ENCODE results near the gene TOP2A. TPM values are rescaled to one million over a fixed set of nuclear protein-coding genes. Genes with fewer than 3 reads are reported as not detected.

TOP2A gene
- total RNA-seq, 2 donors from 2014 or later: 0.81 to 8.5 TPM

DNA sequence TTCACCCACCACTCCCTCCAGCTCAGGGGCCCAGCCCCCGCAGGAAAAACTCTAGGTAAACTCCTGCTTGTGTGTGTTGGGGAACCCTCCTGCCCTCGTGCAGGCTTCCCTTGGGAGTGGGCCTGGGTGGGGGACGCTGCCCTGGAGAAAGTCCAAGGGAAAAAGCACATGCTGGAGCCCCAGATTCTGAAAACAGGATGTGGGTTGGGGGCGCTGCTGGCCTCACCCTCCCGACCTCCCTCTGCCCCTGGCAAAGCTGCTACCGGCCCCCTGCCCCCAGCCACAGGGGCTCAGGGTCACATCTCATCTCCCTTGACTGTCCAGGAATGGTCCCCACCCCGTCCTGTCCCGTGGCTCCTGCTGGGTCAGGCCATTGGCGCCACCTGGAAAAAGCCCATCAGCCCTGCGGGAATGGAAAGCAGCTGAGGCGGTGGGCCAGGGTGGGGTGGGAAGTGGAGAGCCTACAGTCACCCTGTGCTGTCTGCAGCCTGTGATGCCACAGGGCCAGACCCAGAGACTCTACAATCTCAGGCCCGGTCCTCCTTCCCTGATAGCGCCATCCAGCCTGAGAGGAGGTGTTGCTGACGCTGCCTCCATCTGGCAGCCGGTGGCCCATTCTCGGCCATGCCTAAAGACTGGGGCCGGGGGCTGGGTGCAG lies 50.7 kb downstream of the TOP2A start:
- H3K4me1 ChIP-seq (ENCODE audit: control insufficient read depth in 1 of 2, low read depth in 2 of 2): peaks cover 0 to 12% of the 10 kb centered on the region in 2 donors
- H3K9me3 ChIP-seq: no peaks in the 10 kb centered on the region
- no peaks in the 10 kb centered on the region for H3K27me3 ChIP-seq (replicated peaks; ENCODE audit: insufficient read depth)
- no peak overlapping the region for H3K4me3 ChIP-seq
- DNase-seq (ENCODE audit: low spot score): no peak
- no peak for TF ChIP-seq CTCF (IDR thresholded peaks at IDR 0.05)
- no peak for ATAC-seq (ENCODE audit: insufficient number of reproducible peaks, low FRiP score, low read depth)
- no peak overlapping the region for H3K27ac ChIP-seq
- H3K36me3 ChIP-seq: no peaks in the 10 kb centered on the region

DNA sequence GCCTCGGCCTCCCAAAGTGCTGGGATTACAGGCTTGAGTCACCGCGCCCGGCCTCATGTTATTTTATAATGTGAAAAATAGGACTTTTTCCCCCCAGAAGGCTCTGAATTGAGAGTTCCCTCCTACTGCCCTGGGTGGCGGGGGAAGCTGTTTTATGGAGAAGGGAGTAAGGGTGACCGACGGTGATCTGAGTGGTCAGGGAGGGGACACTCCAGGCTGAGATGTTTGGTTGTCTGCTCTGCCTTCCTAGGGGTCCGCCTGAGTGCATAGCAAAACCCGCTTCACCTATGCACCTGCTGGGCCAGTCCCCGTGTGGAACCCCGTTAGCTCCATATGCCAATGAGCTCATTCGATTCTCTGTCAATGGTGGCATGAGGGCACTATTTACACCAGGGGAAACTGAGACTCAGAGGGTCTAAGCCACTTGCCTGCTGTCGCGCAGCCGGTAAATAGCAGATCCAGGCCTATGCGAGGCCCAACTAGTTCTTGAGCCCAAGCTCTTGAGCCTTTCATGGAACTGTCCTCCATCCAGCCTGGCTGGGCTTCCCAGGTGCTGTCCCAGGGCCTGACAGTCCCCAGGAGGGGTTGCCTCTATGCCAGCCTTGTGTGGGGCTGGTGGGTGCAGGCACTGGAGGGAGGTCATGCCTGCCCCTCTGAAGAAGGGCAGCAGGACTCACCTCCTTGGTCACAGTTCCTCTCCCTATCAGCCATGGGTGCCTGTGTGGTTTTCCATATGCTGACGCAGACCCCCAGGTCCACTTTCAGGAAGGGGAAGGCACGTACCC lies 51.4 kb downstream of the TOP2A start:
- no peak for TF ChIP-seq CTCF (IDR thresholded peaks at IDR 0.05)
- no peaks in the 10 kb centered on the region for H3K27me3 ChIP-seq (replicated peaks; ENCODE audit: insufficient read depth)
- no peak overlapping the region for H3K4me3 ChIP-seq
- DNase-seq (ENCODE audit: low spot score) (no peak), ATAC-seq (ENCODE audit: insufficient number of reproducible peaks, low FRiP score, low read depth) (no peak)
- H3K4me1 ChIP-seq (ENCODE audit: control insufficient read depth in 1 of 2, low read depth in 2 of 2): peaks cover 0 to 12% of the 10 kb centered on the region in 2 donors
- no peaks in the 10 kb centered on the region for H3K9me3 ChIP-seq
- H3K36me3 ChIP-seq: no peaks in the 10 kb centered on the region
- no peak overlapping the region for H3K27ac ChIP-seq

DNA sequence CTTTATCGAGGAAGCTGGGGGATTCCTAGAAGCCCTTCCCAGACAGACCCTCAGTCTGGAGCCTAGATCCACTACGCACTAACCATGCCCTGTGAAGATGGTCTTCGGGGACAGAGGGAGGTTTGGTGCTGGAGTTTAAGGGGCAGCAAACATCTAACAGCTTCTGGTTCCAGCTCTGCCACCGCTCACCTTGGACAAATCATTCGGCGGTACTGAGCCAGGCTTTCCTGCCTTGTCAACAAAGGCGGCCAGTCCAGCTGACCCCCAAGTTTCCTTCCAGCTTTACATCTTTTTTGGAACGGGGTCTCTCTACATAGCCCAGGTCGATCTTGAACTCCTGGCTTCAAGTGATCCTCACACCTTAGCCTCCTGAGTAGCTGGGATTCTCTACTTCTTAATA lies 52.8 kb downstream of the TOP2A start:
- no peak for DNase-seq (ENCODE audit: low spot score)
- ATAC-seq (ENCODE audit: insufficient number of reproducible peaks, low FRiP score, low read depth): no peak
- H3K36me3 ChIP-seq: no peaks in the 10 kb centered on the region
- no peak overlapping the region for H3K27ac ChIP-seq
- H3K4me3 ChIP-seq: no peak overlapping the region
- no peaks in the 10 kb centered on the region for H3K27me3 ChIP-seq (replicated peaks; ENCODE audit: insufficient read depth)
- no peak for TF ChIP-seq CTCF (IDR thresholded peaks at IDR 0.05)
- H3K9me3 ChIP-seq: no peaks in the 10 kb centered on the region
- peaks cover 0 to 12% of the 10 kb centered on the region in 2 donors for H3K4me1 ChIP-seq (ENCODE audit: control insufficient read depth in 1 of 2, low read depth in 2 of 2)

GRCh38 chr17:40364121-40364861 lies 53.4 kb downstream of the TOP2A start, which contains the start of gene GJD3:
GJD3 (minus strand) TSS chr17:40364737; CDS start chr17:40363815, 922 bp downstream.
- Histone ChIP-seq H3K9me3 (no peaks in the 10 kb centered on the region), H3K4me3 (peak within 1 kb of the TSS; percentile 73), H3K27me3 (replicated peaks; ENCODE audit: insufficient read depth) (no peaks in the 10 kb centered on the region), H3K27ac (no peak within 1 kb of the TSS), H3K4me1 (ENCODE audit: control insufficient read depth in 1 of 2, low read depth in 2 of 2) (peaks cover 0 to 12% of the 10 kb centered on the region in 2 donors), H3K36me3 (no peaks in the 10 kb centered on the region)
- no peak for ATAC-seq (ENCODE audit: insufficient number of reproducible peaks, low FRiP score, low read depth)
- TF ChIP-seq CTCF (IDR thresholded peaks at IDR 0.05): no peak
- no peak for DNase-seq (ENCODE audit: low spot score)

All from thoracic aorta (tissue), 2 donors.